GM23248 (cell line): ENCODE data around the gene SPART. TPM values are rescaled to one million over a fixed set of nuclear protein-coding genes. Genes with fewer than 3 reads are reported as not detected.
A peak's percentile ranks its signal among the peaks of the same experiment; 100 is the strongest.

Experiments used
- DNase-seq: peaks from one replicate; pipeline ENCODE4 v3.0.0-alpha.2; 2015
- H2AFZ ChIP-seq: fragments of 200-600 bp; sonication (generic); 2 replicates; pipeline ENCODE4 v1.6.1; 2016; ENCODE audit warnings: antibody characterized with exemption
- H3F3A ChIP-seq: fragments of 200-600 bp; sonication (generic); 2 replicates; pipeline ENCODE4 v1.6.1; 2016; ENCODE audit warnings: mild to moderate bottlenecking, antibody characterized with exemption, mixed run types; ENCODE audit not compliant: insufficient read depth
- H3K27ac ChIP-seq: fragments of 200-600 bp; sonication (generic); 2 replicates; pipeline ENCODE4 v1.5.1; 2016; ENCODE audit warnings: mild to moderate bottlenecking
- H3K27me3 ChIP-seq: fragments of 200-600 bp; sonication (generic); replicated peaks from 2 replicates; pipeline ENCODE4 v1.6.1; 2016; ENCODE audit warnings: mild to moderate bottlenecking; ENCODE audit not compliant: insufficient read depth
- H3K36me3 ChIP-seq: fragments of 200-600 bp; sonication (generic); 2 replicates; pipeline ENCODE4 v1.6.1; 2016; ENCODE audit warnings: low read depth, mild to moderate bottlenecking
- H3K4me1 ChIP-seq: fragments of 200-600 bp; sonication (generic); 2 replicates; pipeline ENCODE4 v1.6.1; 2016; ENCODE audit warnings: mild to moderate bottlenecking; ENCODE audit not compliant: insufficient read depth
- H3K4me2 ChIP-seq: fragments of 200-600 bp; sonication (generic); one replicate; pipeline ENCODE4 v1.6.1; 2016; ENCODE audit warnings: mild to moderate bottlenecking; ENCODE audit not compliant: unreplicated experiment
- H3K4me3 ChIP-seq: fragments of 200-600 bp; sonication (generic); 2 replicates; pipeline ENCODE4 v1.5.1; 2016; ENCODE audit warnings: mild to moderate bottlenecking
- H3K79me2 ChIP-seq: fragments of 200-600 bp; sonication (generic); 2 replicates; pipeline ENCODE4 v1.6.1; 2016; ENCODE audit warnings: mild to moderate bottlenecking; ENCODE audit not compliant: insufficient read depth
- H3K9ac ChIP-seq: fragments of 200-600 bp; sonication (generic); 2 replicates; pipeline ENCODE4 v1.6.1; 2016; ENCODE audit warnings: mild to moderate bottlenecking
- H3K9me2 ChIP-seq: fragments of 200-600 bp; sonication (generic); 2 replicates; pipeline ENCODE4 v1.6.1; 2016; ENCODE audit warnings: mixed run types, mild to moderate bottlenecking, moderate library complexity; ENCODE audit not compliant: insufficient read depth
- H3K9me3 ChIP-seq: fragments of 200-600 bp; sonication (generic); one replicate; pipeline ENCODE4 v1.6.1; 2017; ENCODE audit warnings: low read depth
- H4K20me1 ChIP-seq: fragments of 200-600 bp; sonication (generic); 2 replicates; pipeline ENCODE4 v1.6.0; 2016; ENCODE audit not compliant: insufficient read depth
- EZH2 ChIP-seq: fragments of 200-600 bp; sonication (generic); IDR thresholded peaks from 2 replicates; pipeline ENCODE4 v1.6.1; 2018; ENCODE audit warnings: antibody characterized with exemption, mild to moderate bottlenecking; ENCODE audit not compliant: insufficient read depth, poor library complexity, severe bottlenecking
- EZH2phosphoT487 ChIP-seq: fragments of 200-600 bp; sonication (generic); IDR thresholded peaks from 2 replicates; pipeline ENCODE4 v1.6.1; 2018; ENCODE audit warnings: antibody characterized with exemption, moderate library complexity, mild to moderate bottlenecking, low read depth; ENCODE audit not compliant: insufficient read depth
- WGBS, 2 experiments: methylation state at CpG; one replicate each; pipeline ENCODE4 v1.1.6; 2015 to 2017; ENCODE audit warnings: low lambda C conversion rate in 2 of 2, low coverage in 1 of 2; ENCODE audit errors: missing lambda C conversion rate in 2 of 2; 5-methylcytosine and 5-hydroxymethylcytosine counted together
- in situ Hi-C: fragments of 300-500 bp; cut with MboI; formaldehyde crosslinking; loops from 2 replicates; pipeline ENCODE4 v1.15.0; 2020
- polyA plus RNA-seq: library from polyadenylated mRNA; unstranded; fragments of >200 nt; fragmentation: Nextera tagmentation; extraction: Ambion mirVana; gene quantifications from 2 replicates; pipeline ENCODE4 v1.2.1, GENCODE V29; 2016
- total RNA-seq: library from RNA; depleted of rRNA; stranded (reverse); fragments of >200 nt; shearing (Covaris generic); gene quantifications from 2 replicates; pipeline ENCODE4 v1.2.3, GENCODE V29; 2014

The SPART gene
- total and polyA plus RNA-seq, 2 experiments from 2014 or later, result 66.3 to 82.4 TPM

- Histone ChIP-seq H3K79me2 (no peaks in the 10 kb centered on the region), H3K4me3 (no peak overlapping the region), H3K9ac (no peak overlapping the region), H3F3A (no peaks in the 10 kb centered on the region), H3K4me1 (peaks cover 13% of the 10 kb centered on the region), H3K36me3 (no peaks in the 10 kb centered on the region), H3K9me2 (no peaks in the 10 kb centered on the region), H2AFZ (no peak overlapping the region), H4K20me1 (no peaks in the 10 kb centered on the region), H3K27me3 (no peaks in the 10 kb centered on the region), H3K4me2 (no peak overlapping the region), H3K9me3 (no peaks in the 10 kb centered on the region), H3K27ac (no peak overlapping the region)
- no peak for DNase-seq
- 91 to 100% methylated on average over 1 of the region's 1 CpG for WGBS, 2 experiments
- no peak for TF ChIP-seq EZH2phosphoT487
- no peak for TF ChIP-seq EZH2
- in situ Hi-C loops, result no loop called here
These were observed 8.8 kb upstream of the SPART start for GRCh38 chr13:36354842-36355623.

- H3F3A ChIP-seq, result no peaks in the 10 kb centered on the region
- H3K9me3 ChIP-seq, result no peaks in the 10 kb centered on the region
- no peak overlapping the region for H3K4me2 ChIP-seq
- TF ChIP-seq EZH2phosphoT487, result no peak
- TF ChIP-seq EZH2, result no peak
- H3K27me3 ChIP-seq, result no peaks in the 10 kb centered on the region
- WGBS, 2 experiments, result 58 to 63% methylated on average over 3 of the region's 3 CpGs
- H3K27ac ChIP-seq, result no peak overlapping the region
- no peaks in the 10 kb centered on the region for H3K36me3 ChIP-seq
- no peak overlapping the region for H3K4me3 ChIP-seq
- H3K9me2 ChIP-seq, result no peaks in the 10 kb centered on the region
- peaks cover 13% of the 10 kb centered on the region for H3K4me1 ChIP-seq
- H3K79me2 ChIP-seq, result no peaks in the 10 kb centered on the region
- no peak for DNase-seq
- H2AFZ ChIP-seq, result no peak overlapping the region
- in situ Hi-C loops, result no loop called here
- H3K9ac ChIP-seq, result no peak overlapping the region
- H4K20me1 ChIP-seq, result no peaks in the 10 kb centered on the region
These were observed 6.8 kb upstream of the SPART start for GRCh38 chr13:36353001-36353400.

- H3K9ac ChIP-seq, result no peak overlapping the region
- TF ChIP-seq EZH2phosphoT487, result no peak
- no peak for TF ChIP-seq EZH2
- no peaks in the 10 kb centered on the region for H3K79me2 ChIP-seq
- H3K9me2 ChIP-seq, result no peaks in the 10 kb centered on the region
- no peak overlapping the region for H3K4me2 ChIP-seq
- no peak overlapping the region for H2AFZ ChIP-seq
- H3K27me3 ChIP-seq, result no peaks in the 10 kb centered on the region
- H3F3A ChIP-seq, result no peaks in the 10 kb centered on the region
- DNase-seq, result peak; percentile 52
- in situ Hi-C loops, result no loop called here
- no peak overlapping the region for H3K4me3 ChIP-seq
- H3K27ac ChIP-seq, result no peak overlapping the region
- H3K36me3 ChIP-seq, result no peaks in the 10 kb centered on the region
- H3K4me1 ChIP-seq, result peaks cover 13% of the 10 kb centered on the region
- no peaks in the 10 kb centered on the region for H3K9me3 ChIP-seq
- no peaks in the 10 kb centered on the region for H4K20me1 ChIP-seq
These were observed 6.2 kb upstream of the SPART start for GRCh38 chr13:36352350-36352749.

GRCh38 chr13:36347531-36348210, 1.5 kb upstream of the SPART start:
- Histone ChIP-seq H3K4me2 (peak overlapping the region; percentile 92), H3K9ac (0 out of 2 replicates have a peak overlapping the region, but pooled peaks have one; percentile 100), H3K9me2 (no peaks in the 10 kb centered on the region), H3K4me3 (no peak overlapping the region), H3K27ac (no peak overlapping the region), H3K4me1 (peaks cover 34% of the 10 kb centered on the region), H4K20me1 (no peaks in the 10 kb centered on the region), H3K36me3 (no peaks in the 10 kb centered on the region), H3K9me3 (no peaks in the 10 kb centered on the region), H3K79me2 (peaks cover 27% of the 10 kb centered on the region), H3K27me3 (no peaks in the 10 kb centered on the region), H2AFZ (peak overlapping the region; percentile 85), H3F3A (peaks cover 11% of the 10 kb centered on the region)
- TF ChIP-seq EZH2phosphoT487 (no peak), EZH2 (no peak)
- in situ Hi-C loops, result no loop called here
- no peak for DNase-seq
- 74 to 80% methylated on average over 10 of the region's 10 CpGs for WGBS, 2 experiments
